ENCODE results near the gene NFATC1.

DNA sequence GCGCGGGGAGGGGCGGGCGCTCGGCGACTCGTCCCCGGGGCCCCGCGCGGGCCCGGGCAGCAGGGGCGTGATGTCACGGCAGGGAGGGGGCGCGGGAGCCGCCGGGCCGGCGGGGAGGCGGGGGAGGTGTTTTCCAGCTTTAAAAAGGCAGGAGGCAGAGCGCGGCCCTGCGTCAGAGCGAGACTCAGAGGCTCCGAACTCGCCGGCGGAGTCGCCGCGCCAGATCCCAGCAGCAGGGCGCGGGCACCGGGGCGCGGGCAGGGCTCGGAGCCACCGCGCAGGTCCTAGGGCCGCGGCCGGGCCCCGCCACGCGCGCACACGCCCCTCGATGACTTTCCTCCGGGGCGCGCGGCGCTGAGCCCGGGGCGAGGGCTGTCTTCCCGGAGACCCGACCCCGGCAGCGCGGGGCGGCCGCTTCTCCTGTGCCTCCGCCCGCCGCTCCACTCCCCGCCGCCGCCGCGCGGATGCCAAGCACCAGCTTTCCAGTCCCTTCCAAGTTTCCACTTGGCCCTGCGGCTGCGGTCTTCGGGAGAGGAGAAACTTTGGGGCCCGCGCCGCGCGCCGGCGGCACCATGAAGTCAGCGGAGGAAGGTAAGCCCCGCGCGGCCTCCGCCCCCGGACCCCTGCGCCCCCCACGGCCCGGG lies at the start of gene NFATC1:
- TF ChIP-seq CTCF (IDR thresholded peaks at IDR 0.05) (no peak), POLR2A (IDR thresholded peaks at IDR 0.05) (peak in 1 of 3 donors; percentile 28)
